Sigmoid colon (tissue), 7 donors: ENCODE measurements around the gene XPR1. TPM values are rescaled to one million over a fixed set of nuclear protein-coding genes. Genes with fewer than 3 reads are reported as not detected.

Experiments used
- DNase-seq: peaks from one replicate; pipeline ENCODE4 v3.0.0-alpha.2; 2019
- H3K27ac ChIP-seq, 4 donors: fragments of 200-600 bp; sonication (generic); one replicate each; pipeline ENCODE4 v1.5.1; 2016 to 2019; ENCODE audit warnings: mild to moderate bottlenecking in 1 of 4
- H3K27me3 ChIP-seq, 3 donors: fragments of 200-600 bp; sonication (generic); one replicate each; pipeline ENCODE4 v1.5.1; 2019; ENCODE audit warnings: mild to moderate bottlenecking in 1 of 3
- H3K36me3 ChIP-seq, 4 donors: fragments of 200-600 bp; sonication (generic); one replicate each; pipeline ENCODE4 v1.5.1; 2016 to 2019
- H3K4me1 ChIP-seq, 4 donors: fragments of 200-600 bp; sonication (generic); one replicate each; pipeline ENCODE4 v1.5.1; 2017 to 2019
- H3K4me3 ChIP-seq, 4 donors: fragments of 200-600 bp; sonication (generic); one replicate each; pipeline ENCODE4 v1.5.1; 2017 to 2019; ENCODE audit warnings: mild to moderate bottlenecking in 2 of 4, moderate library complexity in 1 of 4
- H3K9me3 ChIP-seq, 4 donors: fragments of 200-600 bp in 3 of 4; sonication (generic) in 3 of 4; one replicate each; pipeline versions ENCODE4 v1.5.1 to v1.6.1; 2013 to 2019
- EP300 ChIP-seq, 4 donors: sonication (generic); formaldehyde crosslinking; IDR thresholded peaks; one replicate each; pipeline ENCODE4 v1.6.1; 2017; ENCODE audit warnings: antibody characterized with exemption in 4 of 4
- POLR2A ChIP-seq, 2 donors: fragments of 450-650 bp; IDR thresholded peaks; one replicate each; pipeline ENCODE4 v1.6.1; 2016; ENCODE audit warnings: antibody characterized with exemption in 2 of 2, mild to moderate bottlenecking in 2 of 2, moderate library complexity in 2 of 2
- POLR2AphosphoS5 ChIP-seq, 4 donors: sonication (generic); formaldehyde crosslinking; IDR thresholded peaks; one replicate each; pipeline ENCODE4 v1.6.1; 2017; ENCODE audit warnings: antibody characterized with exemption in 4 of 4
- WGBS, 2 donors: extraction: QIAGEN DNeasy Blood & Tissue Kit; methylation state at CpG; one replicate each; pipeline ENCODE4 v1.1.7; 2013; 5-methylcytosine and 5-hydroxymethylcytosine counted together
- intact Hi-C: fragments of 100-400 bp; cut with DNase I; formaldehyde crosslinking; loops from one replicate; pipeline ENCODE4 v1.15.1; 2023
- polyA plus RNA-seq, 3 donors: library from polyadenylated mRNA; stranded (reverse); fragments of 200-250 nt; gene quantifications; one replicate each; pipeline ENCODE4 v1.2.3, GENCODE V29; 2013
- total RNA-seq, 4 donors: library from RNA; depleted of rRNA; stranded (reverse); fragments of >200 nt; gene quantifications; one replicate each; pipeline ENCODE4 v1.1.0, GENCODE V29; 2016
- TF ChIP-seq, protein P1 (sequence below), 4 experiments: fragments of 450-650 bp in 3 of 4; fragments of 200-600 bp in 1 of 4; IDR thresholded peaks; one replicate each; pipeline ENCODE4 v1.5.1; 2016 to 2019; ENCODE audit warnings: antibody characterized with exemption in 4 of 4, mild to moderate bottlenecking in 3 of 4, moderate library complexity in 2 of 4
- donor health status: healthy with polysubstance abuse.
- donor health status: Bipolar disorder and iron deficiency.
- donor health status: healthy.

The XPR1 gene
- total and polyA plus RNA-seq, 7 donors: 1.8 to 18.8 (median 11.3) TPM

DNA sequence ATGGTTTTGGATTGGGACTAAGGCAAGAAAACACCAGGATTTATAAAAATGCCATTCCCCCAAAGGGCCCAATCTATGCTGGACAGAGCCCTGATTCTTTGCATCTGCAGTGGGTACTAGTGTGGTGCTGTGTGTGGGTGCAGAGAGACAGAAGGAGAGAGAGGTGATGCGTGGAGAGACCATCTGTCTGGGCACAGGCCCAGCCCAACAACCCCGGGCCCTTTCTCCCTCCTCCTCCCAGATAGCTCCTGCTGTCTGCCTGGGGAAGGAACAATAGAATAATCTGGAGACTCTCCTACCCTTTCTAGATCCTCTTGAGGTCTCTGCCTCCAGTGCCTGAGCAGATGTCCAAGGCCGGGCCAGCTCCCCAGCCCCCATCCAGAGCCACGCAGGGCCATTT lies 296.0 kb downstream of the XPR1 start:
- Histone ChIP-seq H3K27ac (peak overlapping the region; percentile 80 to 89 (median 86)), H3K9me3 (no peaks in the 10 kb centered on the region), H3K4me1 (peaks cover 0 to 53% (median 46%) of the 10 kb centered on the region in 4 donors), H3K4me3 (no peak overlapping the region), H3K27me3 (no peaks in the 10 kb centered on the region), H3K36me3 (peaks cover 0 to 19% (median 4%) of the 10 kb centered on the region in 4 donors)
- intact Hi-C loops: loop anchor here (2.0 kb wide), 1 partner anchor 17 kb away; no protein-coding TSS in a partner anchor
- DNase-seq: no peak
- WGBS, 2 donors: 66 to 74% methylated on average over 4 of the region's 4 CpGs
- TF ChIP-seq POLR2A (IDR thresholded peaks at IDR 0.05): no peak
- TF ChIP-seq, protein P1, sequence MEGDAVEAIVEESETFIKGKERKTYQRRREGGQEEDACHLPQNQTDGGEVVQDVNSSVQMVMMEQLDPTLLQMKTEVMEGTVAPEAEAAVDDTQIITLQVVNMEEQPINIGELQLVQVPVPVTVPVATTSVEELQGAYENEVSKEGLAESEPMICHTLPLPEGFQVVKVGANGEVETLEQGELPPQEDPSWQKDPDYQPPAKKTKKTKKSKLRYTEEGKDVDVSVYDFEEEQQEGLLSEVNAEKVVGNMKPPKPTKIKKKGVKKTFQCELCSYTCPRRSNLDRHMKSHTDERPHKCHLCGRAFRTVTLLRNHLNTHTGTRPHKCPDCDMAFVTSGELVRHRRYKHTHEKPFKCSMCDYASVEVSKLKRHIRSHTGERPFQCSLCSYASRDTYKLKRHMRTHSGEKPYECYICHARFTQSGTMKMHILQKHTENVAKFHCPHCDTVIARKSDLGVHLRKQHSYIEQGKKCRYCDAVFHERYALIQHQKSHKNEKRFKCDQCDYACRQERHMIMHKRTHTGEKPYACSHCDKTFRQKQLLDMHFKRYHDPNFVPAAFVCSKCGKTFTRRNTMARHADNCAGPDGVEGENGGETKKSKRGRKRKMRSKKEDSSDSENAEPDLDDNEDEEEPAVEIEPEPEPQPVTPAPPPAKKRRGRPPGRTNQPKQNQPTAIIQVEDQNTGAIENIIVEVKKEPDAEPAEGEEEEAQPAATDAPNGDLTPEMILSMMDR (IDR thresholded peaks at IDR 0.05): no peak
- no peak for TF ChIP-seq POLR2AphosphoS5 (IDR thresholded peaks at IDR 0.05)
- no peak for TF ChIP-seq EP300 (IDR thresholded peaks at IDR 0.05)

DNA sequence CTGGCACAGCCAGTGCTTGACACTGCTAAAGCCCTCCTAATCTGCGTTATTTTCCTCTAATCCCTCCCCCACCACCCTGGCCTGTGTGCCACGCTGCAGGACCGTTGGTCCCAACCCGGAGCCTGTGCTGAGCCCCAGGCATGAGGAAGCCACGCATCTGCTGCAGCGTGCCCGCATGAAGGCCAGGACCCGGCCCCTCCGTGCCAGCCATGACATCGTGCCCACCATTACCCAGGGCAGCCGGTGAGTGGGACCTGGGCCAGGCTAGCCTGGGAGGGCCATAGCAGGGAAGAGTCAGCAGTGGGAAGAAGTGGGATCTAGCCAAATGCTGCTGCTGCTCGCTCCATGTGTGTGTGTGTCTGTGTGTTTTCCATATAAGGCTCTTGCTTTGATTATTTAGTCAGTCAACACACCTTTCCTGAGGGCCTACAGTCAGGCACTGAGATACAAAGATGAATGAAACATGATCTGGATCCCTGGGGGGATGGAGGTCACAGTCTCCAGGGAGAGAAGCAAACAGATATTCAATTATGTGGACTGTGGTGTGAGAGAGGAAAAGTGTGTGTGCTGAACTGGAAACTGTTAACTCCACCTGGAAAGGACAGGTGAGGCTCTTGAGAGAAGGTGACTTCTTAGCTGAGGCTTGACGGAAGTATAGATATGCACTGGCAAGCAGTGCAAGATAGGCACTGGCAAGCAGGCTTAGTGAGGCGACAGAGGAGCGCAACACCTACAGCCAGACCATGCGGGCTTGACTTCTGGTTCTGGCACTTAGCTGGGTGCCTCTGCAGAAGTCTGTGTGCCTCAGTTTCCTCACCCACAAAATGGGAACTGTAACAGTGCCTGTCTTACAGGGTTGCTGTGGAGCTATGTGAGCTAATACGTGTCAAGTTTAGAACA lies 296.8 kb downstream of the XPR1 start:
- DNase-seq: no peak
- TF ChIP-seq POLR2A (IDR thresholded peaks at IDR 0.05) (no peak), POLR2AphosphoS5 (IDR thresholded peaks at IDR 0.05) (no peak), EP300 (IDR thresholded peaks at IDR 0.05) (no peak)
- TF ChIP-seq, protein P1 (IDR thresholded peaks at IDR 0.05): no peak
- WGBS, 2 donors: 87 to 91% methylated on average over 17 of the region's 17 CpGs
- H3K9me3 ChIP-seq: no peaks in the 10 kb centered on the region
- H3K4me1 ChIP-seq: peaks cover 0 to 47% (median 44%) of the 10 kb centered on the region in 4 donors
- no peak overlapping the region for H3K4me3 ChIP-seq
- intact Hi-C loops: no loop called here
- H3K27me3 ChIP-seq: no peaks in the 10 kb centered on the region
- peak overlapping the region; percentile 80 to 89 (median 86) for H3K27ac ChIP-seq
- H3K36me3 ChIP-seq: peaks cover 0 to 27% (median 7%) of the 10 kb centered on the region in 4 donors

DNA sequence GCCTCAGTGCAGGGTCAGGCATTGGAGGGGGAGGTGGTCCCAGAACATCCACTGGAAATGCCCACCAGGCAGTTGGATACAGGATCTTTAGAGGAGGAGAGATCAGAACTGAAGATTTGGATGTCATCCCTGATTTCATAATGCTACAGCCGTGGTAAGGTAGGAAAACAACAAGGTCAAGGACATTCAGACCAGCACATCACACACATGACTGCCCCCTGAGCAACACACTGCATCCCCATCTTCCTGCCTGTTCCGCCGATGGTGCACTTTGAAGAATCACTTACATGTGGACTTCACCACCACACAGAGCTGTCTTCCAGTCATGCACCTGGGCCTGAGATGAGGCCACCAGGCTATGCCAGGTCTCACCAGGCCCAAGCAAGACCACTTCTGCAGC lies 297.6 kb downstream of the XPR1 start:
- Histone ChIP-seq H3K9me3 (no peaks in the 10 kb centered on the region), H3K4me3 (no peak overlapping the region), H3K36me3 (peaks cover 0 to 28% (median 8%) of the 10 kb centered on the region in 4 donors), H3K27ac (peak overlapping the region in 3 of 4 donors; percentile 83 to 89 (median 88)), H3K27me3 (no peaks in the 10 kb centered on the region), H3K4me1 (peaks cover 0 to 47% (median 43%) of the 10 kb centered on the region in 4 donors)
- no peak for DNase-seq
- TF ChIP-seq POLR2AphosphoS5 (IDR thresholded peaks at IDR 0.05) (no peak), EP300 (IDR thresholded peaks at IDR 0.05) (no peak), POLR2A (IDR thresholded peaks at IDR 0.05) (no peak)
- TF ChIP-seq, protein P1 (IDR thresholded peaks at IDR 0.05): no peak
- intact Hi-C loops: no loop called here
- 78 to 82% methylated on average over 3 of the region's 3 CpGs for WGBS, 2 donors

DNA sequence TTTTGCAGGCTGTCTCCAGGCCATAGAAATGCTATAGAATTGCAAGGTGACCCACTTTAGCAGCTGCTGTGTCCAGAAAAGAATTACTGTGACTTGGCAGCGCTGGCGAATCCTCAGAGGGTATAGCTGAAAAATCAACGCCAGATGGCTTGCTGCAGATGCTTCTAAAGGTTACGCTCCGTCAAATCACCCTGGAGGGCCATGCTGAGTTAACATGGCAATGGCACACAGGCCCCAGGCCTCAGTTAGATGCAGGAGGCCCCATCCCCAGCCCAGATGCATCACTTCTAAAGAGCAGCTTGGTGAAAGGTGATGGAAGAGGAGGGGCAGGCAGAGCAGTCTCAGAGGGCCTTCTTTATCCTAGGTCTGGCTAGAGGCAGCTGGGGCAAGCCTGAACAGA lies 298.9 kb downstream of the XPR1 start:
- H3K27me3 ChIP-seq: no peaks in the 10 kb centered on the region
- TF ChIP-seq POLR2A (IDR thresholded peaks at IDR 0.05): no peak
- TF ChIP-seq, protein P1 (IDR thresholded peaks at IDR 0.05): peak in 1 of 4 experiments; percentile 5
- no peak overlapping the region for H3K27ac ChIP-seq
- intact Hi-C loops: no loop called here
- H3K9me3 ChIP-seq: no peaks in the 10 kb centered on the region
- H3K4me1 ChIP-seq: peaks cover 0 to 40% (median 37%) of the 10 kb centered on the region in 4 donors
- whole genome bisulfite sequencing, 2 donors: 75 to 96% methylated on average over 5 of the region's 5 CpGs
- no peak overlapping the region for H3K4me3 ChIP-seq
- no peak for DNase-seq
- peaks cover 0 to 37% (median 16%) of the 10 kb centered on the region in 4 donors for H3K36me3 ChIP-seq
